Right renal cortex interstitium (tissue), 3 donors: Measurements from ENCODE around the gene CDKN2B-AS1. TPM values are rescaled to one million over a fixed set of nuclear protein-coding genes. Genes with fewer than 3 reads are reported as not detected.
"Not testable (repeated sequence)": the region's sequence is repeated elsewhere in the genome, so short reads cannot be mapped to it uniquely, and the experiment has no call there.

Experiments
- DNase-seq, 3 donors: peaks; one replicate each; pipeline ENCODE4 v3.0.0-alpha.2; 2013; ENCODE audit warnings: low read depth in 3 of 3, low spot score in 2 of 3
- polyA plus RNA-seq, 3 donors: library from polyadenylated mRNA; unstranded; fragments of 120-200 nt; gene quantifications; one replicate each; pipeline ENCODE4 v1.2.1, GENCODE V29; 2013; ENCODE audit not compliant: insufficient read length in 3 of 3

CDKN2B-AS1 gene
- under 1 TPM in 2 of 3 donors, not detected in 1; 0.10 to 0.14 TPM for polyA plus RNA-seq

DNA sequence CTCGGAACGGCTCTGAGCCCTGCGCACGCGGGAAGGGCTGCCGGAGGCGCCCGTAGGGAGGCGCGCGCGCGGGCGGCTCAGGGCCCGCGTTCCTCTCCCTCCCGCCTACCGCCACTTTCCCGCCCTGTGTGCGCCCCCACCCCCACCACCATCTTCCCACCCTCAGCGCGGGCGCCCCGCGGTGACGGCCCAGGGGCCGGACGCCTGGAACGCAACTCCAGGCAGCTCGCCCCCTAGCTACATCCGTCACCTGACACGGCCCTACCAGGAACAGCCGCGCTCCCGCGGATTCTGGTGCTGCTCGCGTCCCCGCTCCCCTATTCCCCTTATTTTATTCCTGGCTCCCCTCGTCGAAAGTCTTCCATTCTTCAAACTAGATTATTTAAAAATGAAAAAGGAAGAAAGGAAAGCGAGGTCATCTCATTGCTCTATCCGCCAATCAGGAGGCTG, at the start of gene CDKN2B-AS1:
Gene CDKN2B-AS1 (plus strand): TSS at position 236 of the 450 bp plus-strand sequence.
- DNase-seq: no peak

DNA sequence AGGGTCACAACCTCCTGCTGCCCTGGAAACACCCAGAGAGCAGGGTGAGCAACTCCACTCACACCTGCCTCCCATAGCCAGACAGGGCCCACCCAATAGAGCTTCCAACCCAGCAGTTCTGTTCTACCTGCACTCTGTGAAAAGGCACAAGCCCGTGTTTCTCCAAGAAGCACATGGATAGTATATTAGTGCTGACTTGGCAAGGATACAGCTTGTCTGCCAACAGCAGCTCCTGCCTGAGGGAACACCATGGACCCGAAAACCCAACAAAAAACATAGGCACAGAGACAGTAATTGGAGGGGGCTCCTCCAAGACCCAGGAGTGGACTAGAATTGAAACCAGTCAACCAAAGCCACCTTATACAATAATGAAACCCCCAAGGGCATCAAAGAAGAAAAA, 49.0 kb upstream of the CDKN2B-AS1 start:
- DNase-seq: no peak

DNA sequence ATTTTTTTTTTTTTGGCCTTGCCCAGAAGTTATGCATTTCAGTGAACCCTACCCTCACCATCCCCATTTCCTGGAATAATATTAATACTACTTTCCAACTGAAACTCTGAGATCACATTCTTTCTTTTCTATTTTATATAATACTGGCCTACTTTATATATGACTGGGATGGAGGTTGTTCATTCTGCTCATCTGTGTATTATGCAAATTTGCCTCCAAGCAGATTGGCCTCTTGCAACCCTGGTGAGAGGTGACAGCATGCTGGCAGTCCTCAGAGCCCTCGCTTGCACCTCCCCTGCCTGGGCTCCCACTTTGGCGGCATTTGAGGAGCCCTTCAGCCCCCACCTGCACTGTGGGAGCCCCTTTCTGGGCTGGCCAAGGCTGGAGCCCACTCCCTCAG, 35.8 kb upstream of the CDKN2B-AS1 start:
- DNase-seq: no peak

DNA sequence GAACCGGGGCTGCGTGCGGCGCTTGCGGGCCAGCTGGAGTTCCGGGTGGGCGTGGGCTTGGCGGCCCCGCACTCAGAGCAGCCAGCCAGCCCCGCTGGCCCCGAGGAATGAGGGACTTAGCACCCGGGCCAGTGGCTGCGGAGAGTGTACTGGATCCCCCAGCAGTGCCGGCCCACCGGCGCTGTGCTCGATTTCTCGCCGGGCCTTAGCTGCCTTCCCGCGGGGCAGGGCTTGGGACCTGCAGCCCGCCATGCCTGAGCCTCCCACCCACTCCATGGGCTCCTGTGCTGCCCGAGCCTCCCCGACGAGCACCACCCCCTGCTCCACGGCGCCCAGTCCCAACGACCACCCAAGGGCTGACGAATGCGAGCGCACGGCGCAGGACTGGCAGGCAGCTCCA, 35.3 kb upstream of the CDKN2B-AS1 start:
- DNase-seq: not testable (repeated sequence)

DNA sequence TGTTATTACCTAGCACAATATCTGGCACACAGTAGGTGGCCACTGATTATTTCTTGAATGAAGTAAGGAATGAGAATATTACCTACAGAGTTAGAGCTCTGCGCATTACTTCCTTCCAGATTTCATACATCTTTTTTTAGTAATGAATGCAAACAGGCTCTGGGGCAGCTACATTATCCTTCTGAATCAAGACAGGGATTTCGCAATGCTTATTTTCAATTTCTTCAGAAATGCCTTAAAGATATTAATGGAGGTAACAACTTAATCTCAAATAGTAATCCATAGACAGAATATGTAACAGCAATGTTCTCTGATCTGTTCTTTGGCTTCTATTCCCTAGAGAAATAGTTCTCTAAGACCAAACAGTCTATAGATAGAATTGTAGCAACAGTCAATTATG, 33.0 kb upstream of the CDKN2B-AS1 start:
- DNase-seq: no peak

DNA sequence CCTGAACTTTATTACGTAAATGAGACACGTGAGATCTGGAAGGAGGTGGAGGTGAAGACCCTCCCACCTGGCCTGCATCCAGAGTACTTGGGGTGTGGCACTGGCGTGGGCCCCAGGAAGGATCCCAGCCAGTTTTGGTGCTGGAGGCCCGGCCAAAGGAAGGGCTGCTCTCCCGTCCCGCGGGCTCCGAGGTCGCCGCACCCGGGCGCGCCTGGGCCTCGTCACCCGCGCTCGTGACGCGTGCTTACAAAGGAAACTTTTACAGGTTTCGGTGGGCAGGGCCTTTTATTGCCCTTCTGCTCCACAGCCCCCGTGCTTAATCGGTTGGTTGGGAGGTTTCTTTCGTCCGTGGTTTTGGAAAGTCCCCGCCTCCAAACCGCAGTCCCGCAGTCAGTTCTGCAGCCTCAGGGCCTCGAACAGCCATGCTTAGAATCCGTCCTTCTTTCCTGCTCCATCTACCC, 29.6 kb upstream of the CDKN2B-AS1 start:
- no peak for DNase-seq

DNA sequence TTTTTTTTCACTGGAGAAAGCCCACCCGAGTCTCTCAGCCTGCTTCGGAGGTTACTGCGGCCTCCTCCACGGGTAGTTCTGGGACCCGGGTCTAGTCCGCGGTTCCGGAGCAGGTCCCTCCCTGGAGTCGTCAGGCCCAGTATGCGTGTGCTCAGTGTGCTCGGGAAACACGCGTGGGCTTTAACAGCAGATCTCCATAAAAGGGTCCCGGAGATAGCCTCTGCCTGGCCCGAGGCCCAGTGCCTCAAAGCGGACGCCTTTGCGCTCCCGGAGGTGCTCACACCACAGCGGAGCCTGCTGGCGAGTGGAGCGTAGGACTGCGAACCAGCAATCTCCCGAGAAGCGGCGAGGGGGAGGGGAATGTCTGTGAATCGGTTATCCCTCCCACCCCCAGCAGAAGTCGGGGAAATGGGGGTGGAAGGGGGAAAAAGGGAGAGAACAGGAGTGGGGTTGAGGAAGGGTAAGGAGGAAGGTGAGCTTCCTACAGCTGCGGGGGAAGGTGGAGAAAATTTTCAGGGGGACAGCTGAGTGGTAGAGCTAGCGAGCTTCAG, 29.1 kb upstream of the CDKN2B-AS1 start:
- no peak for DNase-seq

DNA sequence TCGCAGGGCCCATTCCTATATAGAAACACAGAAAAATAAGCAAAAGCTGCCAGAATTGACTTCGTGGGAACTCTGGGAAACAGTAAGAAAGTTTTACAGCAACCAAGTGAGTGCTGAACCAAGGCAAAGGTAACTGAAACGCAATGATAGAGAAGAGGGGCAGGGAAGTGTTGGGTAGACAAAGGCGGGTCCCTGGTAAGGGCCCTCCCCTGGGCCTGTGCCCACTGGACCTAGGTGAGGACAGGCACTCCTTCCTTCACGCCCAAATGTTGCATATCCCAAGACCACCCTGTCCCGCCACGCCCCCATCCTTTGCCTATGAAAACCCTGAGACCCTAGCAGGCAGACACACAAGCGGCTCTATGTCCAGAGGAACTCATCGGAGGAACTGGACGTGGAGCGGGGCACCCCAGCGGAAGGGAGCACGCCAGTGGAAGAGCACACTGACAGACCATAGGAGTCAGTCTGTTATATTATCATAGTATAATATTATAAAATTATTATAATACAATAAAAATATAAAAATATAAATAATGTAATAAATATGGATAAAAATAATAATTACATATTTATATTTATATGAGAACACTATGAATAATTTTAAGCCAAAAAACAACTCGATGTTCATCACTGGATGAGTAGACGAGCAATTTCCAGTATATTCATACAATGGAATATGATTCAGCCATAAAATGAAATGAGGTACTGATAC, 28.3 kb upstream of the CDKN2B-AS1 start:
- DNase-seq: no peak

DNA sequence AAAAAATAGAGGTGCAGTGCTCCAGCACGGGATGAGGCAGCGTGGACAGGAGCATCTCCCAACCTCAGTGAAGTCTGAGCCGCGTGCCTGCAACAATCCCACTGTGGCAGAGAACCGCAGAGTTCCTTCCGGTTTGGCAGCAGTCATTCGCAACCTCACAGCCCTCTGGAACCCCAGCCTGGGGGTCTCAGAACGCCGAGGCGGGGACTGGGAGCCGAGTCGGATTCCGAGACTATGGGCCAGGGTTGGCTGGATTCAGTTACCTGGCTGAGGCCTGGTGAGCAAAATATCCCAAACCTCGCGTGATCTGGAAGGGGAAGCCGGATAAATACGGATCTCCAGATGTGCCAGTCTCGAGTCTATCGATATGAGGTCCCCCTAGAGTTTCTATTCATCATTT, 27.4 kb upstream of the CDKN2B-AS1 start:
- DNase-seq: no peak

DNA sequence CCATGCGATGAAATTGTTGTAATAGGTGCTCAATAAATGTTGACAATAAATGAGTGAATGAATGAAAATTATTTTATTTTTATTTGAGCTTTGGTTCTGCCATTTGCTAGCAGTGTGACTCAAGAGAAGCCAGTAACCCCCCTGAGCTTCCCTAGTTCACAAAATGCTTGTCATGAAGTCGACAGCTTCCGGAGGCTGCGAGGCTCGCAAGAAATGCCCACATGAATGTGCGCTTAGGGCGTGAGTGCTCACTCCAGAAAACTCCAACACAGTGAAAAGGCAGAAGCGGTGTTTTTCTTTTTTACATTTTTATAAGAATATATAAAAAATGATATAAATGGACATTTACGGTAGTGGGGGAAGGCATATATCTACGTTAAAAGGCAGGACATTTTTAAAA, 26.9 kb upstream of the CDKN2B-AS1 start:
- no peak for DNase-seq

DNA sequence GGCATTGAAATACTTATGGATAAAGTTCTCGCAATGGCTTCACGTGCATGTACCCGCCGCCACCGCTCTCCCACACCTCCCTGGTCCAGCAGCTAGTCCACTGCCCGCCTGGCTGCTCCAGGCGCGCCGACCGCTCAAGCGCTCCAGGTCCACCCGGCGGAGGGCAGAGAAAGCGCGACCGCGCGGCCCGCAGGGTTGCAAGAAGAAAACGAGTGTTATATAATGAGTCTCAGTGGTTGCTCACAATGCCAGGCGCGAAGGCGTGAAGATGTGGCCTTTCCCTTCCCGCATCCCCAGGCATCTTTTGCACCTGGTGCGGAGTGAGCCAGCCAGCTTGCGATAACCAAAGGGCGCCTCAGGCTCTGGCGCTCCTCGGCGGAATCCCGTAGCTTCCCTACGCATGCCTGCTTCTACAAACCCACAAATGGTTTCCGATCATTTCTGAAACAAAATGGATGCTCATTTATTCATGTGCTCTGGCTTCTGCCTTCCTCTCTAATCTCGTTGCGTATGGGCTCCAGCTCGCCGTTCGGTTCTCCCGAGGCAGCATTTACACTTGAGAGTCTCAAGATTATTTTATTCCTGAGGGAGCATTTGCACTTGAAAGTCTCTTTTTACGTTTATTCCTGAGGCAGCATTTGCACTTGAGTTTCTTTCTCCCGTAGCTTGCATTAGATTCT, 26.1 kb upstream of the CDKN2B-AS1 start:
- DNase-seq: no peak

DNA sequence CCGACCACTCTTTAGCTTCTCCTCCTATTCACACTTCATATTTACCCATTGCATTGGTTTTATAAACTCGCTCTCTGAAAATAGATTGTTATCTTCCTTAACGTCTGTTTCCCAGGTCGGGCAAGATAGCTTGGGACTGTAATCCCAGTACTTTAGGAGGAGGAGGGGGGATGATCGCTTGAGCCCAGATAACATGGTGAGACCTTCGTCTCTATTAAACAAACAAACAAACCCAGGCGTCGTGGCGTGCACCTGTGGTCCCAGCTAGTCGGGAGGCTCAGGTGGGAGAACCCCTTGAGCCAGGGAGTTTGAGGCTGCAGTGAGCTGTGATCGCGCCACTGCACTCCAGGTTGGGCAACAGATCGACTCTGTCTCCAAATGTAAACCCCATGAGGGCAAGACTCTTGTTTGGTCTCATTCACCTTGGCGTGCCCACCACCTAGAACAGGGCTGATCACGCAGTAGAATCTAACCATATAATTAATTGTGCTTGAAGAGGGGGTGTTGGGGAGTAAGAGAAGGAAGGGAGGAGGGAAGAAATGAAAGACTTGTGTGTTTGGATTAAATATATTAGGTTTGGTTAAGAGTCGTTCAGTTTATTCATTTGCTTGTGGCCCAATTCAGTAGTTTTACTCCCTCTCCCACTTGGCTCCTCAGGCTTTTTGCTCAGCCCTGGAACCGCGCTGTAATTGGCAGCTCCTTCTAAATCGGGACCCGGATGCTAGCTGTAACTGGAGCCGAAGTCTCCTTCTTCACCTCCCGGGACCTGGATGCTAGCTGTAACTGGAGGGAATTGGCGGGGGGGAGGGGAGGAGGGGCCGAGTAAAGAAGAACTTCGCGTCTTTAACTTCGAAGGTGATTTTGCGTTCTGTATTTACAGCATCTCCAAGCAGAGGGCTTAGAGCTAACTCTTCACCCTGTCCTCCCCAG, 25.3 kb upstream of the CDKN2B-AS1 start:
- DNase-seq: no peak

DNA sequence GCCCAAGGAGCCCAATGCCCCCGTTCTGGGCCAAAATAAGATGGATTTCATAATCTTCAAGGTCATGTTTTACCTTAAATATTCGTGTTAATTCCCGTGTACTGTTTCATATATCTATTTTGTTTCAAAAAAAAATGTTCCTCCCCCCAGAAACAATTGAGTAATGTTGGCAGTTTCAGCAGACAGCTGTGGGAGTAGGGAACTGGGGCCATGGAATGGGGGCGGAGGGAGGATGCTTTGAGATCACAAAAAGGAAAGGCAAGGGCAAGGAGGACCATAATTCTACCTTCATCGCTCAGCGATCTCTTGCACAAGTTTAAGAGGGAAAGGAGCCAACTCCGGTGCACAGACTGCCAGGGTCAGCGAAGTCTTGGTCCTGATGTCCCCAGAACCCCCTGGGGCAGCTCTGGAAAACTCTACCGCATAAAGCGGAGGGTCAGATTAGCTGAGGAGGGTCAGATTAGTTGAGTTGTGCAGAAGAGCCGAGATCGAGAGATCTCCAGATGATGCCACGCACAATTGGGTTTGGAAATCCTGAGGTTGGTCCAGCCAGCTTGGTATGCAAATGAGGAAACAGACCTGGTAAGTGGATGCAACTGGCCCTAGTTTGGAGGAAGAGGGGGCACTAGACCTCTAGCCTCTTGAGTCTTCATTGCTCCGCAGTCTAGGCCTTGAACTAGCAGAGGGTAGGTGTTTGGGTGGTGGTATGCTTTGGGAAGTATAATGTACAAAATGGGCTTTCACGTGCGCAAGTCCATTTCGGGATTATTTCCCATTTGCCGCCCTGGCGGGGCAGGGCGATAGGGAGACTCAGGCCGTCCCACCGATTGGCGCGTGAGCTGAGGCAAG, 24.4 kb upstream of the CDKN2B-AS1 start:
- DNase-seq: no peak

DNA sequence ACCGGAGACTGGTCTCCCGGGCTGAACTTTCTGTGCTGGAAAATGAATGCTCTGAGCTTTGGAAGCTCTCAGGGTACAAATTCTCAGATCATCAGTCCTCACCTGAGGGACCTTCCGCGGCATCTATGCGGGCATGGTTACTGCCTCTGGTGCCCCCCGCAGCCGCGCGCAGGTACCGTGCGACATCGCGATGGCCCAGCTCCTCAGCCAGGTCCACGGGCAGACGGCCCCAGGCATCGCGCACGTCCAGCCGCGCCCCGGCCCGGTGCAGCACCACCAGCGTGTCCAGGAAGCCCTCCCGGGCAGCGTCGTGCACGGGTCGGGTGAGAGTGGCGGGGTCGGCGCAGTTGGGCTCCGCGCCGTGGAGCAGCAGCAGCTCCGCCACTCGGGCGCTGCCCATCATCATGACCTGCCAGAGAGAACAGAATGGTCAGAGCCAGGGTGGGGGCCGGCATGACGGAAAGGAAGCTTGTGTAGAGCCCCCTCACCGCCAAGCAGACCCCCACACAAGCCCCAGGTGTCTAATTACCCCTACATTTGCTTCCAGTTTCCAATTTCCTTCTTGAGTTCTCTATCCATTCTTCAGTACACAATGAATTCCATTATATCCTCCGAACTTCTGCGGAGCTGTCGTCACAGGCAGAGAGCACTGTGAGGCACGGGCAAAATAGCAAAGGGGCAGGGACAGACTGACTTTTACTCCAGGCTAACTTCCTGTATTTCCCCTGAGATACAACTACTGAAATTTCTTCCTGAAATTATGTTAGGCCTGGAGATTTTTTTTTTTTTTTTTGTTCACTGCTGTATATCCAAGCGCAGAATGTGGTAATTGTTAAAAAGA, 23.6 kb upstream of the CDKN2B-AS1 start:
- DNase-seq: no peak

DNA sequence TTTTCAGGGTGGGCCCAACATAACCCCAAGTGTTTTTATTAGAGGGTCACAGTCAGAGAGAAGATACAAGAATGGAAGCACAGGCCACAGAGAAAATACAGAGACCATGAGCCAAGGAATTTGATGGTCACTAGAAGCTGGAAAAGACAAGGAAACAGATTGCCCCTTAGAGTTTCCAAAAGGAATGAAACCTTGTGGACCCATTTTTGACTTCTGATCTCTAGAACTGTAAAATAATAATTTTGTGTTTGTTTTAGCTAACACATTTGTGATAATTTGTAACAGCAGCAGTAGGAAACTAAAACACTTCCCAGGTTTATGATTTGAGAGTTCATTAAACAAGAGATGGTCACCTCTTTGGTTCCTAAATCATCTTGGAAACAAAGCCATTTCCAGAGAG, 22.2 kb upstream of the CDKN2B-AS1 start:
- no peak for DNase-seq

DNA sequence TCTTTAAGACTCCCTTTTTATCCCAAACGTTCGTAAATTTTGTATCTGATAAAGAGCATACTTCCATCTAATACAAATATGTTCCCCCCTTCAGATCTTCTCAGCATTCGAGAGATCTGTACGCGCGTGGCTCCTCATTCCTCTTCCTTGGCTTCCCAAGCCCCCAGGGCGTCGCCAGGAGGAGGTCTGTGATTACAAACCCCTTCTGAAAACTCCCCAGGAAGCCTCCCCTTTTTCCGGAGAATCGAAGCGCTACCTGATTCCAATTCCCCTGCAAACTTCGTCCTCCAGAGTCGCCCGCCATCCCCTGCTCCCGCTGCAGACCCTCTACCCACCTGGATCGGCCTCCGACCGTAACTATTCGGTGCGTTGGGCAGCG, 20.3 kb upstream of the CDKN2B-AS1 start:
- no peak for DNase-seq

DNA sequence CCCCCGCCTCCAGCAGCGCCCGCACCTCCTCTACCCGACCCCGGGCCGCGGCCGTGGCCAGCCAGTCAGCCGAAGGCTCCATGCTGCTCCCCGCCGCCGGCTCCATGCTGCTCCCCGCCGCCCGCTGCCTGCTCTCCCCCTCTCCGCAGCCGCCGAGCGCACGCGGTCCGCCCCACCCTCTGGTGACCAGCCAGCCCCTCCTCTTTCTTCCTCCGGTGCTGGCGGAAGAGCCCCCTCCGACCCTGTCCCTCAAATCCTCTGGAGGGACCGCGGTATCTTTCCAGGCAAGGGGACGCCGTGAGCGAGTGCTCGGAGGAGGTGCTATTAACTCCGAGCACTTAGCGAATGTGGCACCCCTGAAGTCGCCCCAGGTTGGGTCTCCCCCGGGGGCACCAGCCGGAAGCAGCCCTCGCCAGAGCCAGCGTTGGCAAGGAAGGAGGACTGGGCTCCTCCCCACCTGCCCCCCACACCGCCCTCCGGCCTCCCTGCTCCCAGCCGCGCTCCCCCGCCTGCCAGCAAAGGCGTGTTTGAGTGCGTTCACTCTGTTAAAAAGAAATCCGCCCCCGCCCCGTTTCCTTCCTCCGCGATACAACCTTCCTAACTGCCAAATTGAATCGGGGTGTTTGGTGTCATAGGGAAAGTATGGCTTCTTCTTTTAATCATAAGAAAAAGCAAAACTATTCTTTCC, 19.7 kb upstream of the CDKN2B-AS1 start:
- DNase-seq: no peak

DNA sequence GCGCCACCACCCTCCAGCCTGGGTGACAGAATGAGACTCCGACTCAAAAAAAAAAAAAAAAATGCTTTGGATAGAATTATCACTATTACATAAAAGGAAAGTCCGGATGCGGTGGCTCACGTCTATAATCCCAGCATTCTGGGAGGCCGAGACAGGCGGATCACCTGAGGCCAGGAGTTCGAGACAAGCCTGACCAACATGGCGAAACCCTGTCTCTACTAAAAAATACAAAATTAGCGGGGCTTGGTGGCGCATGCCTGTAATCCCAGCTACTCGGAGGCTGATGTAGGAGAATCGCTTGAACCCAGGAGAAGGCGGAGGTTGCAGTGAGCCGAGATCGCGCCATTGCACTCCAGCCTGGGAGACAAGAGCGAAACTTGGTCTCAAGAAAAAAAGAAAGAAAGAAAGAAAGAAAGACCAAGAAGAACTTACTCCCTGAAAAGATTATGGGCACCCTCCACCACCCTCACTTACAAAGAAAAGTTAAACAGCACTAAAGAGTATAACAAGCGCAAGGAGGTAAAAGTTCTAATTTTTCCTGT, 18.2 kb upstream of the CDKN2B-AS1 start:
- DNase-seq: no peak
